ENCODE data around the gene ENTHD1. TPM values are rescaled to one million over a fixed set of nuclear protein-coding genes. Genes with fewer than 3 reads are reported as not detected.
"Not testable (repeated sequence)": the region's sequence is repeated elsewhere in the genome, so short reads cannot be mapped to it uniquely, and the experiment has no call there.

The ENTHD1 gene
- total RNA-seq, 2 experiments from 2014 or later: not detected

DNA sequence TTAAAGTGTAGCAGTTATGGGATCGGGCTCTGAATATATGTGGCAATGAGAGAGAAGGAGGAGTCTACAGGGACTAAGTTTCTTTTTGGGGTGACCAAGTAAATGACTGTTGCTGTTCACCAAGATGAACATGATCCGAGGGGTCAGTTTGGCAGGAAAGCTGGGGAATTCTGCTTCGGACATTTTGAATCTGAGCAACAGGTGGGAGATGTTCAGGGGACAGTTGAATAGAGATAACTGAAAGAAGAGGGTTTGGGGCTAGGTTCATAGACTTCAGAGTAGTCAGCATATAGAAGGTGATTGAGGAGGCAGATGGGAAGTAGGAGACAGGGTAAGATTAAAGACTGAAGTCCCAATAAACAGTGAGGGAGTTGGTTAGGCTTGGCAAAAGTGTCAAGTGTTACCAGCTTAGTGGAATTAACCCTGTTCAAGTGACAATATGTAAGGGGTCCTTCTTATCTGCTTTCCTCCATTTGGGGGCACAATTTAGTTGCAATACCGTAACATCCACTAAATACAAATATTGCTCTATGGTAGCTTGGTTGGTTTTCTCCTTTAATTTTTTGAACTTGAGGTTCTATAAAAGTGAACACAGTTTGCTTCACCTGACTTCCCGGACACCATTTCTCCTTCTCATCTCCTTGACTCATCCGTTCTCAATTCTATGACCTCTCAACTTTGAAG is 2.9 kb upstream of the ENTHD1 start:
- Histone ChIP-seq H3K4me1 (ENCODE audit: insufficient read depth, low read length, poor library complexity, severe bottlenecking) (peaks cover 36% of the 10 kb centered on the region), H3K27ac (ENCODE audit: low read depth, low read length, poor library complexity, severe bottlenecking) (no peak overlapping the region), H3K4me2 (ENCODE audit: low read length) (no peak overlapping the region), H3K79me2 (ENCODE audit: insufficient read depth, low read depth, low read length) (no peaks in the 10 kb centered on the region), H3K36me3 (ENCODE audit: insufficient read depth, low read length) (no peaks in the 10 kb centered on the region), H4K20me1 (ENCODE audit: insufficient read depth, low read length) (no peaks in the 10 kb centered on the region), H2AFZ (ENCODE audit: low read length) (no peak overlapping the region), H3K9me3 (ENCODE audit: low read length) (no peaks in the 10 kb centered on the region), H3K4me3 (ENCODE audit: low read depth, low read length, poor library complexity, severe bottlenecking) (no peak overlapping the region), H3K9me2 (ENCODE audit: insufficient read depth, low read length) (no peaks in the 10 kb centered on the region)
- intact Hi-C loops (cut with micrococcal nuclease; ENCODE audit: unreplicated experiment): no loop called here
- no TSS peak for BruUV-seq (replicated peaks)
- ChIA-PET CTCF (ENCODE audit: unreplicated experiment) (no interaction called here), POLR2A (interaction anchor here (0.6 kb wide), 1 partner anchor 11 kb away, joined by 3 read pairs; no protein-coding TSS in a partner anchor)
- TF ChIP-seq, protein P1, sequence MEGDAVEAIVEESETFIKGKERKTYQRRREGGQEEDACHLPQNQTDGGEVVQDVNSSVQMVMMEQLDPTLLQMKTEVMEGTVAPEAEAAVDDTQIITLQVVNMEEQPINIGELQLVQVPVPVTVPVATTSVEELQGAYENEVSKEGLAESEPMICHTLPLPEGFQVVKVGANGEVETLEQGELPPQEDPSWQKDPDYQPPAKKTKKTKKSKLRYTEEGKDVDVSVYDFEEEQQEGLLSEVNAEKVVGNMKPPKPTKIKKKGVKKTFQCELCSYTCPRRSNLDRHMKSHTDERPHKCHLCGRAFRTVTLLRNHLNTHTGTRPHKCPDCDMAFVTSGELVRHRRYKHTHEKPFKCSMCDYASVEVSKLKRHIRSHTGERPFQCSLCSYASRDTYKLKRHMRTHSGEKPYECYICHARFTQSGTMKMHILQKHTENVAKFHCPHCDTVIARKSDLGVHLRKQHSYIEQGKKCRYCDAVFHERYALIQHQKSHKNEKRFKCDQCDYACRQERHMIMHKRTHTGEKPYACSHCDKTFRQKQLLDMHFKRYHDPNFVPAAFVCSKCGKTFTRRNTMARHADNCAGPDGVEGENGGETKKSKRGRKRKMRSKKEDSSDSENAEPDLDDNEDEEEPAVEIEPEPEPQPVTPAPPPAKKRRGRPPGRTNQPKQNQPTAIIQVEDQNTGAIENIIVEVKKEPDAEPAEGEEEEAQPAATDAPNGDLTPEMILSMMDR (conservative IDR thresholded peaks at IDR 0.05; ENCODE audit: low read length): peak; percentile 30; the same call in 1 of the 2 replicates
- TF ChIP-seq EZH2phosphoT487 (IDR thresholded peaks at IDR 0.05; ENCODE audit: borderline replicate concordance, low read depth, low read length): no peak
- DNase-seq (ENCODE audit: low spot score): no peak

- Histone ChIP-seq H3K9me3 (ENCODE audit: low read length) (no peaks in the 10 kb centered on the region), H3K4me2 (ENCODE audit: low read length) (no peak overlapping the region), H3K4me3 (ENCODE audit: low read depth, low read length, poor library complexity, severe bottlenecking) (no peak overlapping the region), H2AFZ (ENCODE audit: low read length) (no peak overlapping the region), H4K20me1 (ENCODE audit: insufficient read depth, low read length) (no peaks in the 10 kb centered on the region), H3K9me2 (ENCODE audit: insufficient read depth, low read length) (no peaks in the 10 kb centered on the region), H3K4me1 (ENCODE audit: insufficient read depth, low read length, poor library complexity, severe bottlenecking) (peaks cover 30% of the 10 kb centered on the region), H3K36me3 (ENCODE audit: insufficient read depth, low read length) (no peaks in the 10 kb centered on the region), H3K79me2 (ENCODE audit: insufficient read depth, low read depth, low read length) (no peaks in the 10 kb centered on the region), H3K27ac (ENCODE audit: low read depth, low read length, poor library complexity, severe bottlenecking) (no peak overlapping the region)
- ChIA-PET POLR2A (interaction anchor here (0.6 to 0.7 kb wide), 2 partner anchors 10 to 51 kb away, joined by 3 to 4 read pairs; no protein-coding TSS in a partner anchor), CTCF (ENCODE audit: unreplicated experiment) (no interaction called here)
- DNase-seq (ENCODE audit: low spot score): no peak
- TF ChIP-seq EZH2phosphoT487 (IDR thresholded peaks at IDR 0.05; ENCODE audit: borderline replicate concordance, low read depth, low read length): no peak
- TF ChIP-seq, protein P1 (conservative IDR thresholded peaks at IDR 0.05; ENCODE audit: low read length): no peak
- intact Hi-C loops (cut with micrococcal nuclease; ENCODE audit: unreplicated experiment): no loop called here
- no TSS peak for BruUV-seq (replicated peaks)
Observed at GRCh38 chr22:39895682-39896081, 2.1 kb upstream of the ENTHD1 start.

DNA sequence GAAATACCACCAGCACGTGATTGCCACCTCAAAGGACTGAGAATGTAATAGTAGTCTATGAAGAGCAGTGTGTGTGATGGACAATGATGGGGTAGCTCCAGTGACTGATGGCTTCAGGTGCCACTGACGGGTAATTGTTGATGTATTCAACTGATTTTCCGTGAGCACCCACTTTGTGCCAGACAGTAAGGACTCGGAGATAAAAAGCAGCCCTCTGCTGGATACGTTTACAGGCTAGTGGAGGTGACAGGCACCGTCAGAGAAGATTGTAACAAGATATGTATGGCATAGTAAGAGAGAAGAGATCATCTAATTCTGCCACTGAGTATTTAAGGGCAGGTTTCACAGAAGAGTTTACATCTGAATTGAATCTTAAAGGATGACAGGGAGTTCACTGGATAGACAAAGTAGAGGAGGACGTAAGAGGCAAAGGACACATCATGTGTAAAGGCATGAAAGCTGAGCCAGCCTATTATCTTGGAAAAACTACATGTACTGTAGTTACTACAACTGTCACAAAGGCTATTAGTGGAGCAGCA is 1.1 kb upstream of the ENTHD1 start:
- Histone ChIP-seq H3K27ac (ENCODE audit: low read depth, low read length, poor library complexity, severe bottlenecking) (no peak overlapping the region), H2AFZ (ENCODE audit: low read length) (no peak overlapping the region), H3K9me3 (ENCODE audit: low read length) (no peaks in the 10 kb centered on the region), H3K9me2 (ENCODE audit: insufficient read depth, low read length) (no peaks in the 10 kb centered on the region), H3K4me1 (ENCODE audit: insufficient read depth, low read length, poor library complexity, severe bottlenecking) (peaks cover 19% of the 10 kb centered on the region), H3K36me3 (ENCODE audit: insufficient read depth, low read length) (no peaks in the 10 kb centered on the region), H4K20me1 (ENCODE audit: insufficient read depth, low read length) (no peaks in the 10 kb centered on the region), H3K4me3 (ENCODE audit: low read depth, low read length, poor library complexity, severe bottlenecking) (no peak overlapping the region), H3K79me2 (ENCODE audit: insufficient read depth, low read depth, low read length) (no peaks in the 10 kb centered on the region), H3K4me2 (ENCODE audit: low read length) (no peak overlapping the region)
- CTCF ChIA-PET (ENCODE audit: unreplicated experiment): no interaction called here
- TF ChIP-seq, protein P1 (conservative IDR thresholded peaks at IDR 0.05; ENCODE audit: low read length): no peak
- no peak for TF ChIP-seq EZH2phosphoT487 (IDR thresholded peaks at IDR 0.05; ENCODE audit: borderline replicate concordance, low read depth, low read length)
- DNase-seq (ENCODE audit: low spot score): no peak
- intact Hi-C loops (cut with micrococcal nuclease; ENCODE audit: unreplicated experiment): no loop called here
- POLR2A ChIA-PET: no interaction called here
- BruUV-seq (replicated peaks): no TSS peak

DNA sequence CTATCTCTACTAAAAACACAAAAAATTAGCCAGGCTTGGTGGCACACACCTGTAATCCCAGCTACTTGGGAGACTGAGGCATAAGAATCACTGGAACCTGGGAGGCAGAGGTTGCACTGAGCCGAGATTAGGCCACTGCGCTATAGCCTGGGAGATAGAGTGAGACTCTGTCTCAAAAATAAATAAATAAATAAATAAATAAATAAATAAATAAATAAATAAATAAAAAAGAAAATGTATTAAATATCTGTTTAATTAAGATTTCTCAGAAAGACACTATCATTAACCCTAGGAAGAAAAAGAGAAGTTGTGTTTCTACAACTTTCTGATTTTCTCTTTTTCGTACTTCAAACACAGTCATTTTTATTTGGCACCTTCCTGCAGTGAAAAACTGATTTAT is 3.6 kb downstream of the ENTHD1 start:
- H3K4me1 ChIP-seq (ENCODE audit: insufficient read depth, low read length, poor library complexity, severe bottlenecking); BruUV-seq (replicated peaks); H3K4me3 ChIP-seq (ENCODE audit: low read depth, low read length, poor library complexity, severe bottlenecking); H2AFZ ChIP-seq (ENCODE audit: low read length); H3K27ac ChIP-seq (ENCODE audit: low read depth, low read length, poor library complexity, severe bottlenecking); intact Hi-C loops (cut with micrococcal nuclease; ENCODE audit: unreplicated experiment); CTCF ChIA-PET (ENCODE audit: unreplicated experiment); H3K36me3 ChIP-seq (ENCODE audit: insufficient read depth, low read length); DNase-seq (ENCODE audit: low spot score); H3K4me2 ChIP-seq (ENCODE audit: low read length); H3K79me2 ChIP-seq (ENCODE audit: insufficient read depth, low read depth, low read length); H4K20me1 ChIP-seq (ENCODE audit: insufficient read depth, low read length); H3K9me3 ChIP-seq (ENCODE audit: low read length); H3K9me2 ChIP-seq (ENCODE audit: insufficient read depth, low read length): not testable (repeated sequence)
- POLR2A ChIA-PET: interaction anchor here (0.6 to 0.7 kb wide), 3 partner anchors 31 to 666 kb away, joined by 3 to 4 read pairs (median 3); no protein-coding TSS in a partner anchor
